ENCODE measurements around the gene FTH1.
A peak's percentile ranks its signal among the peaks of the same experiment; 100 is the strongest.
"Not testable (repeated sequence)": the region's sequence is repeated elsewhere in the genome, so short reads cannot be mapped to it uniquely, and the experiment has no call there.

FTH1 gene

GRCh38 chr11:61978703-61979661 lies 11.5 kb upstream of the FTH1 start:
- no peak for DNase-seq (ENCODE audit: low spot score)

GRCh38 chr11:61976813-61977475 lies 9.5 kb upstream of the FTH1 start:
- DNase-seq (ENCODE audit: low spot score) = no peak

DNA sequence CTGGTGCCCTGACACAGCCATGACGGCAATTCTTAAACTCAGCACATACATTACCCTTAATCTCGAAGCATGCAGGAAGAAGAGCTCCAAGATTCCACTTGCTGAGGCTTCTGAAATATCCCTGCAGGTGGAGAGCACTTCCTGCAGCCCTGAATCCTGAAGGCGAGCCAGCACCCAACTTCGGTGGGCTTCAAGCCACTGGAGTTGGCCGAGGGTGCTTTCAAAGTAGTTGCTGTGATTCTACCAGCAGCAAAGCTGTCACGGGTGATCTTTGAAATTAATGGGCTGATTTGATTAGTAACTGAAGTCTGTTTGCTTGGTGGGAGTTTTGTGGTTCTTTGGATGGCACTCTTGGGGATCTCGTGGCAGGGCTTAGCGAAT lies 9.0 kb upstream of the FTH1 start:
- DNase-seq (ENCODE audit: low spot score) = no peak

DNA sequence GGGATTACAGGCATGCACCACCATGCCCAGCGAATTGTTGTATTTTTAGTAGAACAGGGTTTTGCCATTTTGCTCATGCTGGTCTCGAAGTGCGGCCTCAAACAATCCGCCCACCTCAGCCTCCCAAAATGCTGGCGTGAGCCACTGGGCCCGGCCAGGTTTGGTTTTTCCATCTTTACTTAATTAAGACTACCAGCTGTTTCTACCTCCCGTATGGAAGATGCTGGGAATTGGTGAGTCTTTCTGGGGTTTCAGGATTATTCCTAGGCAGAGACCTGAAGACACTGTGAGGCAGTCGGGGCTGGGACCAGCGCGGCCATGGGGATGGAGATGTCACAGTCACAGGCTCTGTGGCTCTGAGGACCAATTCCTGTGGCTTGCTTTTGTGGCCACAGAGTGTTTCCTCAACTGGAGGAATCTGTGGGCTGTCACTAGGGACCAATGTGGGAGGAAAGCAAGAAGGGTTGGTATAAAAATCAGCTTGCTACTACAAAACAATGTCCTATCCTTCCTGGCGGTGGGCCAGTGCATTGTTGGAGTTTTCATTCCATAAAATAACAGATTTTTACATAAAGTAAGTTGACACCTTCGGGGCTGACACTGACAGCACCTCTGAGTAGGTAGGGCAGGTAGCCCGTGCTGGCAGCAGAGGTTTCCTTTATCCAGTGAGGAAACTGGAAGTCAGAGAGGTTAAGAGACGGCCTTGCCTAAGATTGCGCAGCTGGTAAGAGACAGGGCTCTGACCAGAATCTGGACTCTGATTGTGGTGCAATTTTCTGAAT lies 8.4 kb upstream of the FTH1 start:
- DNase-seq (ENCODE audit: low spot score) = no peak

- no peak for DNase-seq (ENCODE audit: low spot score)
Observed at GRCh38 chr11:61974766-61975631, 7.6 kb upstream of the FTH1 start.

GRCh38 chr11:61973476-61974162 lies 6.2 kb upstream of the FTH1 start:
- DNase-seq (ENCODE audit: low spot score) = no peak

DNA sequence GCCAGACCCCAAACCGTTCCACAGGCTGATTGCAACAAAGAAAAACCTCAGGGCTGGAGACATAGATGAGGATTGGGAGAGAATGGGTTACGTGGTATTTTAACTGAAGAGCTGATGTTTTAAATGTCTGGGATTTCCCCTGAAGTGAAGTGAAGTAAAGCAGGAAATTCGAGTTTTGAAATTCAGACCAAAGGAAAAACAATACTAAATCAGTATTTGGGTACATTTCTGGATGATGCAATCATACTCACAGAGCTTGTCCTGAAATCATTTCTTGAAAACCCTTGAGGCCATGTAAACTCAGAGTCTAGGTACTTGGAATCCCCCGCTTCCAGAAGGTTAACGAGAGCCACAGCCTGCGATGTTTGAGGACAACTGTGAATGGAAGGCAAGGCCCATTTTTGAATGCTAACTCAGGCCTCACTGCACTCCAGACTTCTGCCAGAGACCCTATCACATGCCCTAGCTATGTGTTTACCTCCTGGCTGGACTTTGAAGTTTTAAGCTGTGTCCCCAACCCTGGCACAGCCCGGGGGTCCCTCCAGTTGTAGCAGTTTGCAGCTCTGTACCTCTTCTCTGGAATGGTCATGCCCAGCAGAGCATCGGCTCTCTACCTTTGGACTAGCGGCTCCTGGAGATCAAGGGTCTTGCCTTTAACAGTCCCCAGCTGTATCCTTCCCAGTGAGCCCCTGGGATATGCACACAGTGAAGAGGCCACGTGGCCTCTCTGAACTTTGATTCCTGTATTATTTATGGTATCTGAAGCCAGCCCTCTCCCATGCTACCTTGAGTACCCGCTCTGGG lies 5.4 kb upstream of the FTH1 start:
- no peak for DNase-seq (ENCODE audit: low spot score)

DNA sequence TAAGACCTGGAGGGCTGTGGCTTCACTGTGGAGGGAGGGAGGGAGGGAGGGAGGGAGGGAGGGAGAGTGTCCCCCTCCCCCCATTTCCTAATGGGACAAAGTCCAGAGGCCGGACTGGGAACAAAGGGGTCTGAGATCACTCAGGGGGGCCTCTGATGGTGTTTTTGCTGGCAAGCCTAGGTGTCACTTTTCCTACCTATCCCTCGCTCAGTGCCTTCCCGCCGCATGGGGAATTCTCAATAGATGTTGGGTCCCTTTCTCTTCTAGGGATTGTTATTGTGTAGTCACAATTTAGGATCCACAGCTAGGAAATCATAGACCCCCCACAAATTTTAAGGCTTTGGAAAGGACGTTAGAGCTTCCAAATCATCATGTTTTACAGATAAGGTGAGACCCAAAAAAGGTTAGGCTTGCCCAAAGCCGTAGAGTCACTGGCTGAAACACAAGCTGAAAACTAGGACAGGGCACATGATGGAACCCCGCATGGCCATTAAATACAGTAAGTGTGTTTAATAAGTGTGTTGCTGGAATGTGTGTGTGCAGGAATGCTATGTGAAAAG lies 4.8 kb upstream of the FTH1 start:
- no peak for DNase-seq (ENCODE audit: low spot score)

DNA sequence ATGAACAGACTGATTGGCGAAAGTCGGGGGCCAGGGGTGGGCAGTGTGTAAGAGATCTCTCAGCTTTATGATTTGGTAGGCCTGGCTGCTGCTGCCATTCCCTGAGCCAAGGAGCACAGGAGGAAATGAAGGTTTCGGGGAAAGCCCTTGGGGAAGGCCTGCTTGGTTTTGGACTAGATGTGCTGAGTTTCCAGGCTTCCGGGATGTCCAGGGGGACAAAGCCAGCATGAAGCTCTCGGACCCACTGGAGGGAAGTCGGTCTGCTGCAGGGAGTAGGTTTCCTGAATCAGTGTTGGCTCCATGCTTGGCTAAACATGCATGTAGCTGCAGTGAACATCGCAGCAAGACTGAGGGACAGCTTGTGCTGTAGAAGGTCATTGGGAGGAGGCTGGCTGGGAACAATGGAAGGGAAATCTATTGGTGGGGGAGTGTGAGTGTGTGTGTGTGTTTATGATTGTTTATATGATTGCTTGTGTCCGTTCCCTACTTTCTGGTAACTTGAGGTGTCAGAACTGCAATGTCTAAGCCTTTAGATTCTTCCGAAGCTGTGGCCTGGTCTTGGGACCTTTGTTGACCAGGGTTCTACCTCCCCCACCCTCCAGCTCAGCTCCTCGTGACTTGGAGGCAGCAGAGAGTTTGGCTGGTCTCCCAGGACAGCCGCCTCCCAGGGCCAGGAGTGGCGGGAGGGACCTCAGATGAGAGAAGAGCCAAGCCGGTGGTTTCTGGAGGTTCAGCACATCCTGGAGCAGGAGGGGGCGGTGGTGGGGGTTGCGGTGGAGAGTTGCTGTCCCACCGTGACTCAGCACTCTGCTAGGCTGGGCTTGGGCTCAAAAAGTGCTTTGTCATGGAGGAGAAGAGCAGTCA lies 4.0 kb upstream of the FTH1 start:
- DNase-seq (ENCODE audit: low spot score) = peak; percentile 96

DNA sequence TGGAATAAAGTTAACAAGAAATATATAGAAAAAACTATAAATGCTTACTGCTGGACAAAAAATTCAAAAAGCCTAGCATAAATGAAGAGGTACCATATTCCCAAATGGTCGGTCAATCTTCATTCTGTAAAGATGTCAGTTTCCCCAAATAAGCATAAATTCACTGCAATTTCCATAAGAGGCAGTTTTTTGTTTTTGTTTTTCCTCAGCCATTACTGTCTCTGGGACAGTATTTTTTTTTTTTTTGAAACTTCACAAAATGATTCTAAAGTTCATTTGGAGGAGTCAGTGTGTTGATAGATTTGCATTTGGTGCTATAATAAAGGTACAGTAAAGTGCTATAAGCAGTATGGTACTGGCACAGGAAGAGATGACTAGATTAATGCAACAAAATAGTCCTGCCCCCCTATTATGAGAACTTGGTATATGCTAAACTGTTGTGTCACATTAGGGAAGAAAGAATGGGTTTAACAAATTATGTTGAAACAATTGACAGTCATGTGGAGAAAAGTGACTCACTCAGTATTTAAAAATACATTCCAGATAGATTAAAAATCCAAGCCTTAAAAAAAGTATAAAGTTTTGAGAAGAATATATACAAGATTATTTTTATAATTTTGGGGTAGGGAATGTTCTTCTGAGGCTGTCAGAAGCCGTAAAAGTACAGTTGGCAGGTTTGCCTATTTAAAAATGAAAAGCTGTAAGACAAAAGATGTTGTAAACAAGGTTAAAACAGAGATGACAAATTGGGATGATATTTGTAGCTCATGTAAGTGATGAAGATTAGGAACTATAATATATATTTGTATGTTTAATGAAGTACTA lies 2.6 kb upstream of the FTH1 start:
- no peak for DNase-seq (ENCODE audit: low spot score)

DNA sequence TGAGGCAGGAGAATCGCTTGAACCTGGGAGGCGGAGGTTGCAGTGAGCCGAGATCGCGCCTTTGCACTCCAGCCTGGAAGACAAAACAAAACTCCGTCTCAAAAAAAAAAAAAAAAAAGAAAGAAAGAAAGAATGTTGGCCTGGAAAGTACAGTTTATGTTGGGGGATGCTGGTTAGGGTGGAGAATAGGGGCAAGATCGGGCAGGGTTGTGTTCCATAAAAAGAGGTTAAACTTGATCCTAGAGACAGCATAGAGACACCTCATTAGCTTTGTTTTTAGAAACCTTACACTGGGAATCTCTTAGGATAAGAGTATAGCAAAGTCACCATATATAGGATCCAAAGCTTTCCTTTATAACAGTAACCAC lies 1.9 kb upstream of the FTH1 start:
- DNase-seq (ENCODE audit: low spot score) = no peak

DNA sequence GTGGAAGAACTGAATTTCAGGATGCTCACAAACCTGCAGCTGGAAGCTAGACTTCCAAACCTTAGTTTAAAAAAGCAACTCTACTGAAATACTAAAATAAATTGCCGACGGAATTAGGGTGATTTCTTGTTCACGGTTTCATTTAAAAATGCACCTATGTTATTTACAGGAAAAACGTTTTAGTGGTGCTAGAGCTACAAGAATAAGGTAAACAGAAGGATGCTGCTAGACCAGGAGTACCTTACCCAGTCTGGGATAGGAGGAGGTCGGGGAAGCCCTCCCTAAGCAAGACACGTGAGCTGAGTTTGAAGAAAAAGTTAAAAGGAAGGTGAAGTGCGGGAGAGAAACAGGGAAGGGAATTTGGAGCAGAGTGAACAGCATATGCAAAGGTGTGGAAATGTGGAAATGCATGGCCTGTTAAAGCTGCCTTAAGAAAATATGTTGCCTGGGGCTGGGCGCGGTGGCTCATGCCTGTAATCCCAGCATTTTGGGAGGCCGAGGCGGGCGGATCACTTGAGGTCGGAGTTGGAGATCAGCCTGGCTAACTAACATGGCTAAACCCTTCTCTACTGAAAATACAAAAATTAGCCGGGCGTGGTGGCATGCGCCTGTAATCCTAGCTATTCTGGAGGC lies 1.4 kb upstream of the FTH1 start:
- no peak for DNase-seq (ENCODE audit: low spot score)

DNA sequence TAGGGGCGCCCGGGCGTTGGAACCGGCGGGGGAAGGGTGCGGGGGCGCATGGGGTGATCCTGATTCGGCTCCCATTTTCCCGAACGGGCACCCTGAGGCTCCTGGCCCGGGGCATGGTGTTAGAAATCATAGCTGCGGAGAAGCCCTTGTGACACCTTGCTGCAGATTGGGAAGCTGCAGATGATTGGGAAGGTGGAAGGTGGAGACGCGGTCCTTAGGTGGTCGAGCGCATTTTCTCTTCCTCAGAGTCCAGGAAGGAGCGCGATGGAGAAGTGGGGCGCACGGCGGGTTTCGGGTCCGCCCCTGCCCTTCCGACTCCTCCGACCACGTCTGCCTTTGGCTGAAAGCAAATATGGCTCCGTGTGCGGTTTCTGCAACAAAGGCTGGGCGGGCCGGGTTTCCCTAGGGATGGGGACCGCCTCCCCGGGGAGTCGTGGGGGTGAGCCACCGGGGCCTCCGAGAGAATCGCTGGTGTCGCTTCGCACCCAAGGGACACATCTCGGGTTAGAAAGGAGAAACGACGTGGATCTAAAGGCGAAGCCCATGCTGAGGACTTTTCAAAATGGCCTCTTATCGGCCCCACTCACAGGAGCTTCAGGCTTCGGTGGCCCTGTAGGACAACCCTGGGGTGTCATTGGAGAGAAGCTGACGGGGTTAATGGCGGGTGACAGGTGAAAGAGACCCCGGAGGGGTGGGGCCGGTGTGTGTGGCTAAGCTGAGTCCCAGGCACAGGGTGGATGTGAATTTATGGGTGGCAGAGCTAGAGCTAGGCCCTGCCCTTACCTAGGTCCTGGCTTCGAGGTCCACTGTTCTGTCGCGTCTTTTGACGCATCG lies 707 bp upstream of the FTH1 start:
- DNase-seq (ENCODE audit: low spot score) = peak; percentile 53

GRCh38 chr11:61966734-61967115 lies 709 bp downstream of the FTH1 start:
- peak; percentile 32 for DNase-seq (ENCODE audit: low spot score)

- not testable (repeated sequence) for DNase-seq (ENCODE audit: low spot score)
Observed at GRCh38 chr11:61964666-61965271, 2.7 kb downstream of the FTH1 start.

All from SK-N-DZ (cell line).